HepG2 (cell line): ENCODE measurements around the gene SIGMAR1. TPM values are rescaled to one million over a fixed set of nuclear protein-coding genes. Genes with fewer than 3 reads are reported as not detected.
A peak's percentile ranks its signal among the peaks of the same experiment; 100 is the strongest.

Experiments
- FOXP1 ChIP-seq, 2 experiments: fragments of 450-650 bp in 1 of 2; IDR thresholded peaks; 2 replicates each; pipeline ENCODE4 v1.6.1; 2017 to 2018; ENCODE audit warnings: antibody characterized with exemption in 1 of 2
- GTF2F1 ChIP-seq: fragments of 150-350 bp; IDR thresholded peaks from 2 replicates; pipeline ENCODE4 v1.6.1; 2014; ENCODE audit warnings: low read length
- HIVEP1 ChIP-seq: sonication (generic); formaldehyde crosslinking; IDR thresholded peaks from 2 replicates; pipeline ENCODE4 v1.4.0; 2020; ENCODE audit warnings: mild to moderate bottlenecking, missing genetic modification reagents
- JUND ChIP-seq: sonication (generic); formaldehyde crosslinking; IDR thresholded peaks from 2 replicates; pipeline ENCODE4 v1.8.0; 2022; ENCODE audit warnings: mild to moderate bottlenecking, missing genetic modification reagents
- MLLT10 ChIP-seq: sonication (generic); formaldehyde crosslinking; IDR thresholded peaks from 2 replicates; pipeline ENCODE4 v1.4.0; 2020; ENCODE audit warnings: missing genetic modification reagents
- SPEN ChIP-seq: sonication (generic); formaldehyde crosslinking; IDR thresholded peaks from 2 replicates; pipeline ENCODE4 v1.5.1; 2020; ENCODE audit warnings: low read depth, mild to moderate bottlenecking, missing genetic modification reagents
- TP53 ChIP-seq: sonication (generic); formaldehyde crosslinking; conservative IDR thresholded peaks from 2 replicates; pipeline ENCODE4 v1.4.0; 2020; ENCODE audit warnings: missing genetic modification reagents
- ZNF350 ChIP-seq: sonication (generic); formaldehyde crosslinking; IDR thresholded peaks from 2 replicates; pipeline ENCODE4 v1.4.0; 2020; ENCODE audit warnings: mild to moderate bottlenecking, low read depth, missing genetic modification reagents, borderline replicate concordance
- ZNF383 ChIP-seq: sonication (generic); formaldehyde crosslinking; IDR thresholded peaks from 2 replicates; pipeline ENCODE4 v1.4.0; 2020; ENCODE audit warnings: missing genetic modification reagents, mild to moderate bottlenecking, borderline replicate concordance
- ZNF563 ChIP-seq: sonication (generic); formaldehyde crosslinking; IDR thresholded peaks from 2 replicates; pipeline ENCODE4 v1.8.0; 2022; ENCODE audit warnings: mild to moderate bottlenecking, moderate library complexity, missing genetic modification reagents
- ZSCAN22 ChIP-seq: sonication (generic); formaldehyde crosslinking; IDR thresholded peaks from 2 replicates; pipeline ENCODE4 v1.4.0; 2020; ENCODE audit warnings: mild to moderate bottlenecking, missing genetic modification reagents
- polyA plus RNA-seq, 8 experiments: library from polyadenylated mRNA; depleted of rRNA in 3 of 8; stranded (reverse) in 7 of 8; unstranded in 1 of 8; fragments of >200 nt; fragmentation: Illumina TruSeq in 4 of 8; extraction: Trizol in 4 of 8; gene quantifications; 2 replicates each; pipeline versions ENCODE4 v1.2.1 to v1.2.3, GENCODE V29; 2011 to 2016; ENCODE audit warnings: low read depth in 4 of 8, missing spikeins in 1 of 8, mixed read lengths in 1 of 8; ENCODE audit not compliant: insufficient read depth in 1 of 8
- total RNA-seq, 5 experiments: library from RNA; depleted of rRNA; stranded (reverse); fragments of >200 nt; fragmentation: Illumina TruSeq; extraction: Trizol; gene quantifications; 2 replicates each; pipeline ENCODE4 v1.2.3, GENCODE V29; 2016; ENCODE audit warnings: low read depth in 1 of 5
- TF ChIP-seq, protein P1 (sequence below): sonication (generic); formaldehyde crosslinking; IDR thresholded peaks from 2 replicates; pipeline ENCODE4 v1.8.0; 2022; ENCODE audit warnings: missing genetic modification reagents, mild to moderate bottlenecking, moderate library complexity, borderline replicate concordance
- TF ChIP-seq, protein P2 (sequence below): sonication (generic); formaldehyde crosslinking; IDR thresholded peaks from 2 replicates; pipeline ENCODE4 v1.4.0; 2020; ENCODE audit warnings: missing genetic modification reagents
- TF ChIP-seq, protein P3 (sequence below): IDR thresholded peaks from 2 replicates; pipeline ENCODE4 v1.6.1; 2016
- TF ChIP-seq, protein P4 (sequence below): sonication (generic); formaldehyde crosslinking; IDR thresholded peaks from 2 replicates; pipeline ENCODE4 v1.4.0; 2020; ENCODE audit warnings: mild to moderate bottlenecking, missing genetic modification reagents
- TF ChIP-seq, protein P5 (sequence below): sonication (generic); formaldehyde crosslinking; IDR thresholded peaks from 2 replicates; pipeline ENCODE4 v1.8.0; 2022; ENCODE audit warnings: mild to moderate bottlenecking, missing genetic modification reagents, borderline replicate concordance
- TF ChIP-seq, protein P6 (sequence below): sonication (generic); formaldehyde crosslinking; IDR thresholded peaks from 2 replicates; pipeline ENCODE4 v1.5.0; 2020; ENCODE audit warnings: missing genetic modification reagents
- TF ChIP-seq, protein P7 (sequence below): sonication (generic); formaldehyde crosslinking; IDR thresholded peaks from 2 replicates; pipeline ENCODE4 v1.5.1; 2020; ENCODE audit warnings: missing genetic modification reagents, mild to moderate bottlenecking, borderline replicate concordance

SIGMAR1 gene
- total and polyA plus RNA-seq, 2 of the 13 experiments (the other 11 are each of a cell fraction or from before 2014, with no cell fraction given): 38.9 to 60.8 TPM

DNA sequence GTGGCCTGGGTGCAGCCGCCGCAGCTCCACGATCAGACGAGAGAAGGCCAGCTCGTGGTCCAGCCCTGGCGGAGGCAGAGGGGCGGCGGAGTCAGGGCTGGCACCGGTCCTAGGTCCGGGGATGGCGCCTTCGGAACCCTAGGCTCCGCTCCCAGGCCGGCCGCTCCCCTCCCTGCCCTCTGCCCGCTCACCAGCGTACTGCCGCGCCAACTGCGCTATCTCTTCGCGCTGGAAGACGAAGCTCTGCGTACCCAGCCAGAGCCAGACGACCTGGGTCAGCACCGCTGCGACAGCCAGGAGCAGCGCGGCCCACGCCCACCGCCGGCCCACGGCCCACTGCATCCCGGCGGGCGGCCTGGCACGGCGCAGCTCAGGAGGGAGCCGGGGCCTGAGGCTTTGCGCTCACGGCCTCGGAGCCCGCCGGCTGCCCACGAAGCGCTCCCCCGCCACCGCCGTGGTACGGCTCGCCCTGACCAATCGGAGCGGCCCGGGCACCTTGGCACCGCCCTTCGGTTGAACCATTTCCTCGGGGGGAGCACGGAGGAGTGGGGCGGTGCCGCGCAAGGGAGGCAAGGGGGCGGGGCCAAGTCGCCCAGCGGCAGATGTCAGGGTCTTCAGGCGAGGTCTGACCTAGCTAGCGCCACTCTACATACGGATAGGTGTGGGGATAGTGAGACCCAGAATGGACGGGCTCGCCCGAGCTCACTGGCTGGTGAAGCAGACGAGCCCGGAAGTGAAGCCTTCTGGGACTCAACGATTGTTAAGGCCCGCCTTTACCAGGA lies at the start of gene SIGMAR1 (continued):
- TF ChIP-seq, protein P1, sequence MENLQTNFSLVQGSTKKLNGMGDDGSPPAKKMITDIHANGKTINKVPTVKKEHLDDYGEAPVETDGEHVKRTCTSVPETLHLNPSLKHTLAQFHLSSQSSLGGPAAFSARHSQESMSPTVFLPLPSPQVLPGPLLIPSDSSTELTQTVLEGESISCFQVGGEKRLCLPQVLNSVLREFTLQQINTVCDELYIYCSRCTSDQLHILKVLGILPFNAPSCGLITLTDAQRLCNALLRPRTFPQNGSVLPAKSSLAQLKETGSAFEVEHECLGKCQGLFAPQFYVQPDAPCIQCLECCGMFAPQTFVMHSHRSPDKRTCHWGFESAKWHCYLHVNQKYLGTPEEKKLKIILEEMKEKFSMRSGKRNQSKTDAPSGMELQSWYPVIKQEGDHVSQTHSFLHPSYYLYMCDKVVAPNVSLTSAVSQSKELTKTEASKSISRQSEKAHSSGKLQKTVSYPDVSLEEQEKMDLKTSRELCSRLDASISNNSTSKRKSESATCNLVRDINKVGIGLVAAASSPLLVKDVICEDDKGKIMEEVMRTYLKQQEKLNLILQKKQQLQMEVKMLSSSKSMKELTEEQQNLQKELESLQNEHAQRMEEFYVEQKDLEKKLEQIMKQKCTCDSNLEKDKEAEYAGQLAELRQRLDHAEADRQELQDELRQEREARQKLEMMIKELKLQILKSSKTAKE (CRISPR knock-in tag): no peak
- TF ChIP-seq, protein P2, sequence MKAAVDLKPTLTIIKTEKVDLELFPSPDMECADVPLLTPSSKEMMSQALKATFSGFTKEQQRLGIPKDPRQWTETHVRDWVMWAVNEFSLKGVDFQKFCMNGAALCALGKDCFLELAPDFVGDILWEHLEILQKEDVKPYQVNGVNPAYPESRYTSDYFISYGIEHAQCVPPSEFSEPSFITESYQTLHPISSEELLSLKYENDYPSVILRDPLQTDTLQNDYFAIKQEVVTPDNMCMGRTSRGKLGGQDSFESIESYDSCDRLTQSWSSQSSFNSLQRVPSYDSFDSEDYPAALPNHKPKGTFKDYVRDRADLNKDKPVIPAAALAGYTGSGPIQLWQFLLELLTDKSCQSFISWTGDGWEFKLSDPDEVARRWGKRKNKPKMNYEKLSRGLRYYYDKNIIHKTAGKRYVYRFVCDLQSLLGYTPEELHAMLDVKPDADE: peak; percentile 73; the same call in 1 of the 2 replicates
- TF ChIP-seq GTF2F1 (no peak), ZNF350 (CRISPR knock-in tag) (peak; percentile 61), FOXP1 (IDR thresholded peaks at IDR 0.05) (no peak), FOXP1 (CRISPR knock-in tag; IDR thresholded peaks at IDR 0.05) (0 out of 2 replicates have a peak, but pooled peaks have one; percentile 4), ZNF563 (CRISPR knock-in tag) (peak; percentile 7; the same call in 1 of the 2 replicates), HIVEP1 (CRISPR knock-in tag) (peak; percentile 55), SPEN (CRISPR knock-in tag) (peak; percentile 89), JUND (CRISPR knock-in tag) (0 out of 2 replicates have a peak, but pooled peaks have one; percentile 0), TP53 (CRISPR knock-in tag) (no peak), ZNF383 (no peak), MLLT10 (CRISPR knock-in tag) (no peak), ZSCAN22 (no peak)
- TF ChIP-seq, protein P3, sequence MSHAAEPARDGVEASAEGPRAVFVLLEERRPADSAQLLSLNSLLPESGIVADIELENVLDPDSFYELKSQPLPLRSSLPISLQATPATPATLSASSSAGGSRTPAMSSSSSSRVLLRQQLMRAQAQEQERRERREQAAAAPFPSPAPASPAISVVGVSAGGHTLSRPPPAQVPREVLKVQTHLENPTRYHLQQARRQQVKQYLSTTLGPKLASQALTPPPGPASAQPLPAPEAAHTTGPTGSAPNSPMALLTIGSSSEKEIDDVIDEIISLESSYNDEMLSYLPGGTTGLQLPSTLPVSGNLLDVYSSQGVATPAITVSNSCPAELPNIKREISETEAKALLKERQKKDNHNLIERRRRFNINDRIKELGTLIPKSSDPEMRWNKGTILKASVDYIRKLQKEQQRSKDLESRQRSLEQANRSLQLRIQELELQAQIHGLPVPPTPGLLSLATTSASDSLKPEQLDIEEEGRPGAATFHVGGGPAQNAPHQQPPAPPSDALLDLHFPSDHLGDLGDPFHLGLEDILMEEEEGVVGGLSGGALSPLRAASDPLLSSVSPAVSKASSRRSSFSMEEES (CRISPR knock-in tag): peak; percentile 57
- TF ChIP-seq, protein P4, sequence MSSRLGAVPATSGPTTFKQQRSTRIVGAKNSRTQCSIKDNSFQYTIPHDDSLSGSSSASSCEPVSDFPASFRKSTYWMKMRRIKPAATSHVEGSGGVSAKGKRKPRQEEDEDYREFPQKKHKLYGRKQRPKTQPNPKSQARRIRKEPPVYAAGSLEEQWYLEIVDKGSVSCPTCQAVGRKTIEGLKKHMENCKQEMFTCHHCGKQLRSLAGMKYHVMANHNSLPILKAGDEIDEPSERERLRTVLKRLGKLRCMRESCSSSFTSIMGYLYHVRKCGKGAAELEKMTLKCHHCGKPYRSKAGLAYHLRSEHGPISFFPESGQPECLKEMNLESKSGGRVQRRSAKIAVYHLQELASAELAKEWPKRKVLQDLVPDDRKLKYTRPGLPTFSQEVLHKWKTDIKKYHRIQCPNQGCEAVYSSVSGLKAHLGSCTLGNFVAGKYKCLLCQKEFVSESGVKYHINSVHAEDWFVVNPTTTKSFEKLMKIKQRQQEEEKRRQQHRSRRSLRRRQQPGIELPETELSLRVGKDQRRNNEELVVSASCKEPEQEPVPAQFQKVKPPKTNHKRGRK (CRISPR knock-in tag): no peak
- TF ChIP-seq, protein P5, sequence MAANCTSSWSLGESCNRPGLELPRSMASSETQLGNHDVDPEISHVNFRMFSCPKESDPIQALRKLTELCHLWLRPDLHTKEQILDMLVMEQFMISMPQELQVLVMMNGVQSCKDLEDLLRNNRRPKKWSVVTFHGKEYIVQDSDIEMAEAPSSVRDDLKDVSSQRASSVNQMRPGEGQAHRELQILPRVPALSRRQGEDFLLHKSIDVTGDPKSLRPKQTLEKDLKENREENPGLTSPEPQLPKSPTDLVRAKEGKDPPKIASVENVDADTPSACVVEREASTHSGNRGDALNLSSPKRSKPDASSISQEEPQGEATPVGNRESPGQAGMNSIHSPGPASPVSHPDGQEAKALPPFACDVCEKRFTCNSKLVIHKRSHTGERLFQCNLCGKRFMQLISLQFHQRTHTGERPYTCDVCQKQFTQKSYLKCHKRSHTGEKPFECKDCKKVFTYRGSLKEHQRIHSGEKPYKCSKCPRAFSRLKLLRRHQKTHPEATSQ (CRISPR knock-in tag): 0 out of 2 replicates have a peak, but pooled peaks have one; percentile 72
- TF ChIP-seq, protein P6, sequence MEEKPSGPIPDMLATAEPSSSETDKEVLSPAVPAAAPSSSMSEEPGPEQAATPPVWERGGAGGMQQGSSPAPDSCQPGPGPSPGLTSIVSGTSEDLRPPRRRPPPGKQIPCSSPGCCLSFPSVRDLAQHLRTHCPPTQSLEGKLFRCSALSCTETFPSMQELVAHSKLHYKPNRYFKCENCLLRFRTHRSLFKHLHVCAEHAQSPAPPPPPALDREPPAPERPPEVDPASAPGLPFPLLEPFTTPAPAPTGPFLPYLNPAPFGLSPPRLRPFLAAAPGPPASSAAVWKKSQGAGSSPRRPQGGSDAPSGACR (CRISPR knock-in tag): peak; percentile 72; the same call in 1 of the 2 replicates
- TF ChIP-seq, protein P7, sequence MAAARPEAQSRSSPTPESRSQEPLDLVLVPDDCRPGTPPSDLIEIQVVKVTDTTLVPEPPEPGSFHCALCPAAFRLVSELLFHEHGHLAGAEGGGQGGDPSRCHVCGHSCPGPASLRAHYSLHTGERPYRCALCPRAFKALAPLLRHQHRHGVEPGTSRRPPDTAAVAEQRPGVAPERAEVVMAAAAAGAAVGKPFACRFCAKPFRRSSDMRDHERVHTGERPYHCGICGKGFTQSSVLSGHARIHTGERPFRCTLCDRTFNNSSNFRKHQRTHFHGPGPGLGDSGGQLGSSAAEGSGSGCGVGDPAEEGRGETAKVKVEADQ (CRISPR knock-in tag): peak; percentile 92
